ENCODE data around the gene PSMD6. TPM values are rescaled to one million over a fixed set of nuclear protein-coding genes. Genes with fewer than 3 reads are reported as not detected.

Gene PSMD6
- total and polyA plus RNA-seq, 10 of the 15 experiments (the other 5 are each of a cell fraction or from before 2014, with no cell fraction given) = 68.7 to 199 (median 106) TPM

DNA sequence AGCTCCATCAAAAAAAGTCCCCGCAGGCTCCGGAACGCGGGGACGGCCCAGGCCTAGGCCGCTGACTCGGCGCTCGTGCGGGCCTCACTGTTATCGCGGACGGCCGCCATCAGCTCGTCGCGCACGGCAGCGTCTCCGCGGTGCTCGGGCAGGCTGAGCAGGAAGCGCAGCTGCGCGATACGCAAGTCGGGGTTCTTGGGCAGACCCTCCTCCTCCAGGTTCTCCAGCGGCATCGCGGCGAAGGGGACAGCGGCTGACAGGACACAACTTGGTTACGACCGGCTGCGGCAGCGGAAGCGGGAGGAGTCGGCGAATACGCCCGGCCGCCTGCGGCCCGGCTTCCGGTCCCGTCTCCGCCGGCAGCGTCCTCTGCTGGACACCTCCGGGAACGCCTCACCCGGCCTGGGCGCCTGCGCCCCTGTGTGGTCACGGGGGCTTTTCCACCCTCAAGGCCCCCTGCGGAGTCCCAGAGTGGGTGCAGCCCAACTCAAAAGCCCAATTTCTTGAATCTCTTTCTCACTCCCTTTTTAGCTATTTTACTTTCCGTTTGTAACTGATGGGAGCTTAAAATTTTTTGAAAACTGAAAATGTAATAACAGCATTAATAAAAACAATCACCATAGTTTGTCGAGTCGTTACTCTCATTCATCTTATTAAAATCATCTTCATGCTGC lies at the start of gene PSMD6 (continued):
- TF ChIP-seq BCLAF1 (IDR thresholded peaks at IDR 0.05) = no peak
- peak; percentile 19; the same call in 1 of the 2 replicates for TF ChIP-seq ZNF24 (IDR thresholded peaks at IDR 0.05)
- TF ChIP-seq POLR2AphosphoS2 (IDR thresholded peaks at IDR 0.05; ENCODE audit: low read depth, low read length) = peak; percentile 73; the same call in 1 of the 2 replicates
- TF ChIP-seq POLR2AphosphoS5 (IDR thresholded peaks at IDR 0.05; ENCODE audit: low read length) = peak; percentile 95
- TF ChIP-seq, protein P1, sequence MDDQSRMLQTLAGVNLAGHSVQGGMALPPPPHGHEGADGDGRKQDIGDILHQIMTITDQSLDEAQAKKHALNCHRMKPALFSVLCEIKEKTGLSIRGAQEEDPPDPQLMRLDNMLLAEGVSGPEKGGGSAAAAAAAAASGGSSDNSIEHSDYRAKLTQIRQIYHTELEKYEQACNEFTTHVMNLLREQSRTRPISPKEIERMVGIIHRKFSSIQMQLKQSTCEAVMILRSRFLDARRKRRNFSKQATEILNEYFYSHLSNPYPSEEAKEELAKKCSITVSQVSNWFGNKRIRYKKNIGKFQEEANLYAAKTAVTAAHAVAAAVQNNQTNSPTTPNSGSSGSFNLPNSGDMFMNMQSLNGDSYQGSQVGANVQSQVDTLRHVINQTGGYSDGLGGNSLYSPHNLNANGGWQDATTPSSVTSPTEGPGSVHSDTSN (IDR thresholded peaks at IDR 0.05; ENCODE audit: insufficient replicate concordance, low read depth, low read length) = no peak
- TF ChIP-seq SIX5 (IDR thresholded peaks at IDR 0.05; ENCODE audit: low read depth, low read length, severe bottlenecking) = peak; percentile 46
- peak; percentile 34; the same call in 1 of the 2 replicates for TF ChIP-seq NR2F1 (conservative IDR thresholded peaks at IDR 0.05)
- TF ChIP-seq RB1 (IDR thresholded peaks at IDR 0.05; ENCODE audit: borderline replicate concordance) = peak; percentile 82
- TF ChIP-seq BCL3 (IDR thresholded peaks at IDR 0.05; ENCODE audit: borderline replicate concordance, insufficient read depth, low read depth, low read length, poor library complexity, severe bottlenecking) = no peak
- no peak for TF ChIP-seq BMI1 (IDR thresholded peaks at IDR 0.05; ENCODE audit: borderline replicate concordance)
- TF ChIP-seq MEF2B (IDR thresholded peaks at IDR 0.05; ENCODE audit: partially characterized antibody, poor library complexity, severe bottlenecking) = peak; percentile 36
- peak; percentile 94 for TF ChIP-seq CBX5 (IDR thresholded peaks at IDR 0.05; ENCODE audit: low read depth)
- no peak for TF ChIP-seq CEBPB (IDR thresholded peaks at IDR 0.05; ENCODE audit: borderline replicate concordance in 1 of 2, low read depth in 2 of 2, low read length in 2 of 2)
- TF ChIP-seq IRF3 (IDR thresholded peaks at IDR 0.05) = peak; percentile 7; the same call in 1 of the 2 replicates
- peak; percentile 38 for TF ChIP-seq E4F1 (IDR thresholded peaks at IDR 0.05; ENCODE audit: borderline replicate concordance, partially characterized antibody)
- TF ChIP-seq TCF3 (IDR thresholded peaks at IDR 0.05; ENCODE audit: borderline replicate concordance, insufficient read depth, low read depth, low read length) = no peak
- TF ChIP-seq SP1 (IDR thresholded peaks at IDR 0.05; ENCODE audit: low read depth, low read length) = peak; percentile 59
- TF ChIP-seq GATAD2B (conservative IDR thresholded peaks at IDR 0.05; ENCODE audit: low read depth) = peak; percentile 79
- TF ChIP-seq YBX1 (IDR thresholded peaks at IDR 0.05) = no peak
